K562 (cell line): Measurements from ENCODE around the gene CRYZL1. TPM values are rescaled to one million over a fixed set of nuclear protein-coding genes. Genes with fewer than 3 reads are reported as not detected.
A peak's percentile ranks its signal among the peaks of the same experiment; 100 is the strongest.

Experiments
- CLOCK ChIP-seq: fragments of 250-450 bp; sonication (Bioruptor Pico); IDR thresholded peaks from 2 replicates; pipeline ENCODE4 v1.4.0; 2020; ENCODE audit warnings: mild to moderate bottlenecking, moderate library complexity, borderline replicate concordance
- CREB3L1 ChIP-seq: fragments of 450-650 bp; IDR thresholded peaks from 2 replicates; pipeline ENCODE4 v1.6.1; 2014; ENCODE audit warnings: low read depth, mild to moderate bottlenecking, moderate library complexity, borderline replicate concordance
- HINFP ChIP-seq: fragments of 450-650 bp; conservative IDR thresholded peaks from 2 replicates; pipeline ENCODE4 v1.6.1; 2016; ENCODE audit warnings: missing genetic modification characterization, low read depth, mild to moderate bottlenecking, control low read depth, missing compliant biosample characterization
- HMGN3 ChIP-seq: IDR thresholded peaks from 2 replicates; pipeline ENCODE4 v1.6.1; 2011; ENCODE audit warnings: borderline replicate concordance, low read depth, mild to moderate bottlenecking, mixed read lengths, low read length; ENCODE audit not compliant: insufficient read length; ENCODE audit errors: extremely low read depth
- IRF2 ChIP-seq: sonication (generic); formaldehyde crosslinking; IDR thresholded peaks from 2 replicates; pipeline ENCODE4 v1.8.1; 2022; ENCODE audit warnings: mild to moderate bottlenecking, missing genetic modification reagents
- LEF1 ChIP-seq: fragments of 450-650 bp; IDR thresholded peaks from 2 replicates; pipeline ENCODE4 v1.6.1; 2016; ENCODE audit warnings: mild to moderate bottlenecking
- MEF2A ChIP-seq: IDR thresholded peaks from 2 replicates; pipeline ENCODE4 v1.6.1; 2011; ENCODE audit warnings: low read depth, mild to moderate bottlenecking, low read length, moderate library complexity; ENCODE audit not compliant: control insufficient read depth
- NKRF ChIP-seq: fragments of 450-650 bp; IDR thresholded peaks from 2 replicates; pipeline ENCODE4 v1.6.1; 2016; ENCODE audit warnings: borderline replicate concordance
- NRF1 ChIP-seq, 2 experiments: fragments of 450-650 bp; IDR thresholded peaks in 1 of 2; conservative IDR thresholded peaks in 1 of 2; 2 replicates each; pipeline ENCODE4 v1.6.1; 2014; ENCODE audit warnings: mild to moderate bottlenecking in 2 of 2
- POLR3A ChIP-seq: IDR thresholded peaks from 2 replicates; pipeline ENCODE4 v1.6.1; 2011; ENCODE audit warnings: borderline replicate concordance, mild to moderate bottlenecking, moderate library complexity; ENCODE audit not compliant: insufficient read length, insufficient read depth; ENCODE audit errors: extremely low read depth
- PYGO2 ChIP-seq: fragments of 450-650 bp; IDR thresholded peaks from 2 replicates; pipeline ENCODE4 v1.6.1; 2016; ENCODE audit warnings: mild to moderate bottlenecking, missing genetic modification characterization, moderate library complexity, missing compliant biosample characterization
- RBFOX2 ChIP-seq: fragments of 200-400 bp; formaldehyde crosslinking; IDR thresholded peaks from 2 replicates; pipeline ENCODE4 v1.6.1; 2017; ENCODE audit warnings: low read depth, mild to moderate bottlenecking, low read length, moderate library complexity
- SMAD4 ChIP-seq: fragments of 250-450 bp; sonication (Bioruptor Pico); conservative IDR thresholded peaks from 2 replicates; pipeline ENCODE4 v1.8.0; 2021; ENCODE audit warnings: inconsistent platforms, mild to moderate bottlenecking, moderate library complexity
- TCF3 ChIP-seq: sonication (generic); formaldehyde crosslinking; IDR thresholded peaks from 2 replicates; pipeline ENCODE4 v1.4.0; 2020; ENCODE audit warnings: mild to moderate bottlenecking, missing genetic modification reagents
- TEAD4 ChIP-seq, 2 experiments: sonication (generic) in 1 of 2; formaldehyde crosslinking in 1 of 2; IDR thresholded peaks; 2 replicates each; pipeline versions ENCODE4 v1.6.1 to v1.8.0; 2012 to 2022; ENCODE audit warnings: borderline replicate concordance in 1 of 2, inconsistent platforms in 1 of 2, low read length in 1 of 2, mild to moderate bottlenecking in 1 of 2, missing genetic modification reagents in 1 of 2
- VEZF1 ChIP-seq: fragments of 200-800 bp; sonication (Bioruptor generic); IDR thresholded peaks from 2 replicates; pipeline ENCODE4 v1.6.1; 2017; ENCODE audit warnings: missing genetic modification characterization, missing compliant biosample characterization
- ZNF324 ChIP-seq: fragments of 250-450 bp; sonication (Bioruptor Pico); IDR thresholded peaks from 2 replicates; pipeline ENCODE4 v1.4.0; 2020; ENCODE audit warnings: mild to moderate bottlenecking
- polyA plus RNA-seq, 8 experiments: library from polyadenylated mRNA; depleted of rRNA in 4 of 8; stranded (reverse) in 5 of 8; unstranded in 3 of 8; fragments of >200 nt; fragmentation: Nextera tagmentation in 2 of 8; fragmentation: Illumina TruSeq in 1 of 8; extraction: Ambion mirVana in 2 of 8; extraction: Trizol in 1 of 8; gene quantifications; 2 replicates each; pipeline versions ENCODE4 v1.2.1 to v1.2.3, GENCODE V29; 2011 to 2014; ENCODE audit warnings: inconsistent platforms in 1 of 8, missing spikeins in 1 of 8
- total RNA-seq, 7 experiments: library from RNA; depleted of rRNA in 6 of 7; stranded (reverse); fragments of >200 nt in 6 of 7; fragmentation: Illumina TruSeq in 2 of 7; extraction: Trizol in 2 of 7; gene quantifications; 2 replicates each; pipeline versions ENCODE4 v1.2.1 to v1.2.3, GENCODE V29; 2011 to 2021; ENCODE audit warnings: low replicate concordance in 1 of 7

The CRYZL1 gene
- total and polyA plus RNA-seq, 9 of the 15 experiments (the other 6 are each of a cell fraction or from before 2014, with no cell fraction given): 19.9 to 98.2 (median 39.2) TPM

- TF ChIP-seq TEAD4 (IDR thresholded peaks at IDR 0.05; ENCODE audit: low read length) (peak; percentile 16; the same call in 1 of the 2 replicates), TEAD4 (CRISPR knock-in tag; IDR thresholded peaks at IDR 0.05; ENCODE audit: borderline replicate concordance) (no peak), CREB3L1 (no peak), ZNF324 (CRISPR knock-in tag) (0 out of 2 replicates have a peak, but pooled peaks have one; percentile 25), HINFP (tag) (no peak), RBFOX2 (no peak), MEF2A (no peak), PYGO2 (tag) (no peak), POLR3A (no peak), IRF2 (CRISPR knock-in tag) (no peak), NRF1 (conservative IDR thresholded peaks at IDR 0.05 in 1 of 2, IDR thresholded peaks at IDR 0.05 in 1 of 2) (no peak), NKRF (no peak), VEZF1 (CRISPR knock-in tag) (peak; percentile 85), TCF3 (CRISPR knock-in tag) (no peak), SMAD4 (no peak), HMGN3 (no peak), LEF1 (no peak; the same call in 1 of the 2 replicates), CLOCK (CRISPR knock-in tag) (no peak)
These were observed 97.9 kb downstream of the CRYZL1 start (continued) for GRCh38 chr21:33543505-33544129.
